HepG2 (cell line): ENCODE results near the gene JAGN1. TPM values are rescaled to one million over a fixed set of nuclear protein-coding genes. Genes with fewer than 3 reads are reported as not detected.
A peak's percentile ranks its signal among the peaks of the same experiment; 100 is the strongest.

Experiments
- ATAC-seq: fragments of 200-7000 bp; cut with Tn5 transposase; 3 replicates; pipeline ENCODE4 v1.9.1; 2020; ENCODE audit warnings: mild to moderate bottlenecking, moderate library complexity
- BruUV-seq: library from RNA; stranded (reverse); fragments of 400-500 nt; replicated peaks from 2 replicates; lab custom pipeline; 2021; lab: Mats Ljungman, UMichigan
- CTCF ChIA-PET: fragments of 300-600 bp; formaldehyde crosslinking; extraction: SDS; loops from one replicate; lab custom pipeline; 2021; ENCODE audit warnings: low total read pairs, inconsistent platforms, low intra/inter-chr PET ratio; lab: Yijun Ruan, JAX
- POLR2A ChIA-PET: fragments of 350-600 bp; sonication (Branson Sonifier 250); formaldehyde crosslinking; loops from one replicate; lab custom pipeline; 2020; ENCODE audit warnings: antibody characterized with exemption, inconsistent platforms; lab: Yijun Ruan, JAX
- DNase-seq: peaks from one replicate; pipeline ENCODE4 v3.0.0-alpha.2; 2015; ENCODE audit warnings: low spot score
- FAIRE-seq: peaks from 3 replicates; lab custom pipeline; 2011; peaks lifted over from hg19 to GRCh38; lab: Jason Lieb, UNC
- H2AFZ ChIP-seq: one replicate; pipeline ENCODE4 v1.6.1; 2011; ENCODE audit warnings: low read length, inconsistent platforms
- H3K27ac ChIP-seq: fragments of 300-600 bp; 3 replicates; pipeline ENCODE4 v1.8.0; 2011; ENCODE audit warnings: mixed run types, mild to moderate bottlenecking, mixed read lengths, low read length, inconsistent platforms; ENCODE audit not compliant: insufficient read depth; ENCODE audit errors: extremely low read length
- H3K27me3 ChIP-seq, 2 experiments: fragments of 200-600 bp in 1 of 2; 2 replicates in 1 of 2; 3 replicates in 1 of 2; pipeline versions ENCODE4 v1.6.0 to v1.8.0; 2011; ENCODE audit warnings: low read length in 2 of 2, mild to moderate bottlenecking in 2 of 2, moderate library complexity in 2 of 2, inconsistent platforms in 1 of 2; ENCODE audit not compliant: insufficient read depth in 2 of 2, control insufficient read depth in 1 of 2
- H3K36me3 ChIP-seq, 2 experiments: fragments of 200-600 bp in 1 of 2; replicated peaks in 1 of 2; 2 replicates in 1 of 2; 3 replicates in 1 of 2; pipeline versions ENCODE4 v1.5.1 to v1.8.0; 2011; ENCODE audit warnings: low read length in 2 of 2, inconsistent platforms in 1 of 2; ENCODE audit not compliant: insufficient read depth in 2 of 2, control insufficient read depth in 1 of 2
- H3K4me1 ChIP-seq: 2 replicates; pipeline ENCODE4 v1.5.1; 2012; ENCODE audit warnings: low read length, inconsistent platforms; ENCODE audit not compliant: insufficient read depth
- H3K4me2 ChIP-seq: 2 replicates; pipeline ENCODE4 v1.6.0; 2011; ENCODE audit warnings: low read depth, low read length, inconsistent platforms
- H3K4me3 ChIP-seq, 3 experiments: fragments of 200-600 bp in 1 of 3; sonication (generic), shearing (Covaris generic) in 1 of 3; replicated peaks in 1 of 3; 2 replicates each; pipeline ENCODE4 v1.5.1; 2011 to 2016; ENCODE audit warnings: low read length in 3 of 3, inconsistent platforms in 2 of 3, low read depth in 2 of 3, mild to moderate bottlenecking in 2 of 3, control low read depth in 1 of 3, mixed read lengths in 1 of 3; ENCODE audit not compliant: insufficient read depth in 1 of 3
- H3K79me2 ChIP-seq: one replicate; pipeline ENCODE4 v1.6.1; 2011; ENCODE audit warnings: low read length, inconsistent platforms; ENCODE audit not compliant: insufficient read depth
- H3K9ac ChIP-seq: 2 replicates; pipeline ENCODE4 v1.6.0; 2011; ENCODE audit warnings: mild to moderate bottlenecking, low read depth, low read length, inconsistent platforms; ENCODE audit not compliant: insufficient read depth
- H3K9me3 ChIP-seq: 2 replicates; pipeline ENCODE4 v1.5.1; 2012; ENCODE audit warnings: mild to moderate bottlenecking, low read length
- H4K20me1 ChIP-seq: 2 replicates; pipeline ENCODE4 v1.6.0; 2011; ENCODE audit warnings: inconsistent platforms, mild to moderate bottlenecking, low read length, moderate library complexity; ENCODE audit not compliant: insufficient read depth
- ARNT2 ChIP-seq: sonication (generic); formaldehyde crosslinking; IDR thresholded peaks from 2 replicates; pipeline ENCODE4 v1.8.0; 2022; ENCODE audit warnings: mild to moderate bottlenecking, low read depth, missing genetic modification reagents, moderate library complexity
- HNRNPL ChIP-seq: fragments of 200-400 bp; formaldehyde crosslinking; IDR thresholded peaks from 2 replicates; pipeline ENCODE4 v1.6.1; 2017; ENCODE audit warnings: mild to moderate bottlenecking, low read depth, low read length
- ZNF687 ChIP-seq: sonication (generic); formaldehyde crosslinking; IDR thresholded peaks from 2 replicates; pipeline ENCODE4 v1.5.1; 2020; ENCODE audit warnings: mild to moderate bottlenecking, missing genetic modification reagents, moderate library complexity
- WGBS: methylation state at CpG from one replicate; pipeline ENCODE4 v1.1.6; 2017; ENCODE audit warnings: low lambda C conversion rate; 5-methylcytosine and 5-hydroxymethylcytosine counted together
- in situ Hi-C: cut with HindIII; loops from 2 replicates; pipeline ENCODE4 v1.10.0; 2017; ENCODE audit warnings: low pct_unique_long_range_greater_than_20kb; ENCODE audit not compliant: extremely low pct_ligation_motif_present
- intact Hi-C: fragments of 100-400 bp; cut with micrococcal nuclease; formaldehyde crosslinking; loops from one replicate; pipeline ENCODE4 v1.10.0; 2022; ENCODE audit not compliant: unreplicated experiment
- polyA plus RNA-seq, 8 experiments: library from polyadenylated mRNA; depleted of rRNA in 3 of 8; stranded (reverse) in 7 of 8; unstranded in 1 of 8; fragments of >200 nt; fragmentation: Illumina TruSeq in 4 of 8; extraction: Trizol in 4 of 8; gene quantifications; 2 replicates each; pipeline versions ENCODE4 v1.2.1 to v1.2.3, GENCODE V29; 2011 to 2016; ENCODE audit warnings: low read depth in 4 of 8, missing spikeins in 1 of 8, mixed read lengths in 1 of 8; ENCODE audit not compliant: insufficient read depth in 1 of 8
- total RNA-seq, 5 experiments: library from RNA; depleted of rRNA; stranded (reverse); fragments of >200 nt; fragmentation: Illumina TruSeq; extraction: Trizol; gene quantifications; 2 replicates each; pipeline ENCODE4 v1.2.3, GENCODE V29; 2016; ENCODE audit warnings: low read depth in 1 of 5

JAGN1 gene
- total and polyA plus RNA-seq, 2 of the 13 experiments (the other 11 are each of a cell fraction or from before 2014, with no cell fraction given), result 49.9 to 50.9 TPM

GRCh38 chr3:9859530-9860025, 30.8 kb upstream of the JAGN1 start:
- CTCF ChIA-PET, result no interaction called here
- Histone ChIP-seq H3K4me3 (no peak overlapping the region; a peak in 1 of 6 replicates), H3K9me3 (no peaks in the 10 kb centered on the region), H3K9ac (no peak overlapping the region), H3K27ac (no peak overlapping the region), H3K79me2 (no peaks in the 10 kb centered on the region), H3K36me3 (no peaks in the 10 kb centered on the region), H3K27me3 (peaks cover 2 to 18% of the 10 kb centered on the region in 2 experiments; a peak in 2 of 5 replicates), H4K20me1 (no peaks in the 10 kb centered on the region), H3K4me1 (peaks cover 29% of the 10 kb centered on the region), H2AFZ (no peak overlapping the region), H3K4me2 (no peak overlapping the region)
- intact Hi-C loops, result no loop called here
- no TSS peak for BruUV-seq
- POLR2A ChIA-PET, result no interaction called here
- 15% methylated on average over 7 of the region's 12 CpGs for WGBS
- FAIRE-seq (no peak), DNase-seq (no peak), ATAC-seq (no peak)
- TF ChIP-seq ARNT2 (no peak), ZNF687 (CRISPR knock-in tag) (peak; percentile 9; the same call in 1 of the 2 replicates), HNRNPL (0 out of 2 replicates have a peak, but pooled peaks have one; percentile 41)
- in situ Hi-C loops, result loop anchor here (5.0 kb wide), 1 partner anchor 38 kb away; no protein-coding TSS in a partner anchor
